Gastroesophageal sphincter (tissue), 4 donors: ENCODE measurements around the gene TEX54. TPM values are rescaled to one million over a fixed set of nuclear protein-coding genes. Genes with fewer than 3 reads are reported as not detected.

Experiments used
- ATAC-seq: fragments of 150-250 bp; one replicate; pipeline ENCODE4 v1.9.1; 2016; ENCODE audit warnings: mild to moderate bottlenecking, moderate library complexity
- H3K27ac ChIP-seq, 4 donors: fragments of 200-600 bp; sonication (generic) in 3 of 4; 1 replicate in 3 of 4; 2 replicates in 1 of 4; pipeline ENCODE4 v1.5.1; 2016 to 2019
- H3K27me3 ChIP-seq: fragments of 200-600 bp; sonication (generic); one replicate; pipeline ENCODE4 v1.5.1; 2019
- H3K36me3 ChIP-seq, 2 donors: fragments of 200-600 bp; sonication (generic); one replicate each; pipeline ENCODE4 v1.5.1; 2019; ENCODE audit warnings: control low read depth in 1 of 2
- H3K4me1 ChIP-seq, 3 donors: fragments of 200-600 bp; sonication (generic); 1 replicate in 2 of 3; 2 replicates in 1 of 3; pipeline ENCODE4 v1.5.1; 2016 to 2019; ENCODE audit warnings: control low read depth in 2 of 3
- H3K4me3 ChIP-seq, 2 donors: fragments of 200-600 bp; sonication (generic); one replicate each; pipeline ENCODE4 v1.5.1; 2019; ENCODE audit warnings: mild to moderate bottlenecking in 1 of 2, moderate library complexity in 1 of 2
- H3K9me3 ChIP-seq, 3 donors: fragments of 200-600 bp; sonication (generic); one replicate each; pipeline ENCODE4 v1.5.1; 2017 to 2019; ENCODE audit warnings: control low read depth in 2 of 3
- CTCF ChIP-seq, 4 experiments: fragments of 200-600 bp in 2 of 4; fragments of 450-650 bp in 2 of 4; sonication (generic) in 1 of 4; IDR thresholded peaks; one replicate each; pipeline ENCODE4 v1.5.1; 2017 to 2019; ENCODE audit warnings: antibody characterized with exemption in 4 of 4, mild to moderate bottlenecking in 2 of 4, moderate library complexity in 2 of 4
- EP300 ChIP-seq: sonication (generic); formaldehyde crosslinking; IDR thresholded peaks from one replicate; pipeline ENCODE4 v1.6.1; 2017; ENCODE audit warnings: antibody characterized with exemption, mild to moderate bottlenecking
- POLR2A ChIP-seq, 2 donors: fragments of 450-650 bp; IDR thresholded peaks; one replicate each; pipeline ENCODE4 v1.6.1; 2017; ENCODE audit warnings: antibody characterized with exemption in 2 of 2, mild to moderate bottlenecking in 2 of 2, moderate library complexity in 1 of 2
- POLR2AphosphoS5 ChIP-seq: sonication (generic); formaldehyde crosslinking; IDR thresholded peaks from one replicate; pipeline ENCODE4 v1.6.1; 2017; ENCODE audit warnings: antibody characterized with exemption
- WGBS, 2 donors: methylation state at CpG; one replicate each; pipeline ENCODE4 v1.1.5; 2018; ENCODE audit warnings: low coverage in 1 of 2; 5-methylcytosine and 5-hydroxymethylcytosine counted together
- total RNA-seq, 4 donors: library from RNA; depleted of rRNA; stranded (reverse); fragments of >200 nt; gene quantifications; one replicate each; pipeline ENCODE4 v1.1.0, GENCODE V29; 2016

The TEX54 gene
- total RNA-seq, 4 donors from 2014 or later, result not detected

- H3K36me3 ChIP-seq, result peaks cover 5 to 32% of the 10 kb centered on the region in 2 donors
- 1 to 3% methylated on average over 7 to 14 of the region's 15 CpGs for WGBS, 2 donors
- H3K9me3 ChIP-seq, result no peaks in the 10 kb centered on the region
- no peaks in the 10 kb centered on the region for H3K27me3 ChIP-seq
- H3K27ac ChIP-seq, result peak overlapping the region; percentile 77 to 86 (median 86)
- H3K4me3 ChIP-seq, result peak overlapping the region; percentile 75 to 83
- TF ChIP-seq CTCF (IDR thresholded peaks at IDR 0.05), result no peak
- no peak for TF ChIP-seq EP300
- no peak for TF ChIP-seq POLR2AphosphoS5
- no peak for TF ChIP-seq POLR2A (IDR thresholded peaks at IDR 0.05)
- ATAC-seq, result no peak
- H3K4me1 ChIP-seq, result peaks cover 10 to 39% (median 24%) of the 10 kb centered on the region in 3 donors
Measured at GRCh38 chr11:62854825-62855570, 22.4 kb upstream of the TEX54 start.

- Histone ChIP-seq H3K36me3 (peaks cover 5 to 32% of the 10 kb centered on the region in 2 donors), H3K4me1 (peaks cover 10 to 39% (median 24%) of the 10 kb centered on the region in 3 donors), H3K9me3 (no peaks in the 10 kb centered on the region), H3K27me3 (no peaks in the 10 kb centered on the region), H3K4me3 (peak overlapping the region; percentile 75 to 83), H3K27ac (peak overlapping the region; percentile 77 to 86 (median 86))
- 5 to 9% methylated on average over 7 to 8 of the region's 8 CpGs for WGBS, 2 donors
- TF ChIP-seq POLR2A (IDR thresholded peaks at IDR 0.05), result no peak
- TF ChIP-seq POLR2AphosphoS5, result no peak
- TF ChIP-seq CTCF (IDR thresholded peaks at IDR 0.05), result no peak
- TF ChIP-seq EP300, result no peak
- no peak for ATAC-seq
Measured at GRCh38 chr11:62854013-62854824, 21.6 kb upstream of the TEX54 start.

GRCh38 chr11:62853279-62853965, 20.8 kb upstream of the TEX54 start:
- Histone ChIP-seq H3K27me3 (no peaks in the 10 kb centered on the region), H3K9me3 (no peaks in the 10 kb centered on the region), H3K27ac (peak overlapping the region in 2 of 4 donors; percentile 19 to 21), H3K36me3 (peaks cover 5 to 32% of the 10 kb centered on the region in 2 donors), H3K4me3 (peak overlapping the region in 1 of 2 donors; percentile 75), H3K4me1 (peaks cover 10 to 39% (median 24%) of the 10 kb centered on the region in 3 donors)
- no peak for TF ChIP-seq CTCF (IDR thresholded peaks at IDR 0.05)
- TF ChIP-seq EP300, result no peak
- no peak for TF ChIP-seq POLR2A (IDR thresholded peaks at IDR 0.05)
- no peak for TF ChIP-seq POLR2AphosphoS5
- WGBS, 2 donors, result 51 to 58% methylated on average over 6 to 7 of the region's 7 CpGs
- ATAC-seq, result no peak

- Histone ChIP-seq H3K27ac (no peak overlapping the region), H3K9me3 (no peaks in the 10 kb centered on the region), H3K27me3 (no peaks in the 10 kb centered on the region), H3K36me3 (peaks cover 5 to 32% of the 10 kb centered on the region in 2 donors), H3K4me3 (no peak overlapping the region), H3K4me1 (peaks cover 10 to 39% (median 24%) of the 10 kb centered on the region in 3 donors)
- TF ChIP-seq POLR2A (IDR thresholded peaks at IDR 0.05) (no peak), POLR2AphosphoS5 (no peak), EP300 (no peak), CTCF (IDR thresholded peaks at IDR 0.05) (no peak)
- ATAC-seq, result no peak
Measured at GRCh38 chr11:62852523-62853188, 20.0 kb upstream of the TEX54 start.
